Activated CD4-positive, CD25-positive, alpha-beta regulatory T cell (primary cell): ENCODE data around the gene EIF2D.
"Not testable (repeated sequence)": the region's sequence is repeated elsewhere in the genome, so short reads cannot be mapped to it uniquely, and the experiment has no call there.

ENCODE experiments used
- DNase-seq, 4 experiments: peaks; one replicate each; lab custom pipeline; 2025; lab: John Stamatoyannopoulos, UW

EIF2D gene

DNA sequence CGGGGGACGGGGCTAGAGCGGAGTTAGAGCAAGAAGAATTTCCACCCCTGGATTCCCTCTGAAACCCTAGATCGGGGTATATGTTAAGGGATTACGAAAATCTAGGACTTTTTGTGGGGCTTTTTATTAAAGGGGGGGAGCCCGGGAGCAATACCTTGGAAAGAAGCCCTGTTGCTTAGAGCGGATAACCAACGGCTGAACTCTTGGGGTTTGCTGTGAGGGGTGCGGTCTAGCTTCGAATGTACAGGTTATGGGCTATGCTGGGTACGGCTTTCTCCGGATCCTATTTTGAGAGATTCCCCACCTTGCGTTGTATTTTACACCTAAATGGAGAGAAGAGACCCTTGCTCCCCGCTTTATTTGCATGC is 23.7 kb upstream of the EIF2D start:
- no peak for DNase-seq

GRCh38 chr1:206635080-206635977 is 23.1 kb upstream of the EIF2D start, which contains the start of gene DYRK3:
Gene DYRK3 (plus strand): TSS chr1:206635536. CDS start chr1:206635704, 168 bp downstream.
- peak; percentile 71 to 81 (median 76) for DNase-seq

- peak; percentile 44 to 71 (median 58) for DNase-seq
Observed at GRCh38 chr1:206634365-206635079, 22.3 kb upstream of the EIF2D start.

GRCh38 chr1:206633708-206634121 is 21.4 kb upstream of the EIF2D start:
- no peak for DNase-seq

DNA sequence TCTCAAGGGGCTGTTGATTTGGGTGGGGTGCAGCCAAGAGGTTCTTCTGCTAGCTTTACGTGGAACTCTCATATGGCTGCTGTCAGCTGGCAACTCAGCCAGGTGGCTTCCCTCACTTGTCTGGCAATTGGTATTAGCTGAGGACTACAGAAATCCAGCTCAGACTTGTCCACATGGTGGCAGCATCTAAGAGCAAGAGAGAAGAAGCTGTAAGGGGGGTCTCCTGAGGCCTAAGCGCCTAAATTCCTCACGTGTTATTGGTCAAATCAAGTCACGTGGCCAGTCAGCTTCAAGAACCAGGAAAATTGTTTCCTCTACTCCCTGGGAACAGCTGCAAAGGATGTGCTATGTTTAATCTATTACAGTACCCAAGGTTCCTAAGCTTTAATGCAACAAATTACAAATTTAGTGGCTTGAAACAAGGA is 18.8 kb upstream of the EIF2D start:
- no peak for DNase-seq

DNA sequence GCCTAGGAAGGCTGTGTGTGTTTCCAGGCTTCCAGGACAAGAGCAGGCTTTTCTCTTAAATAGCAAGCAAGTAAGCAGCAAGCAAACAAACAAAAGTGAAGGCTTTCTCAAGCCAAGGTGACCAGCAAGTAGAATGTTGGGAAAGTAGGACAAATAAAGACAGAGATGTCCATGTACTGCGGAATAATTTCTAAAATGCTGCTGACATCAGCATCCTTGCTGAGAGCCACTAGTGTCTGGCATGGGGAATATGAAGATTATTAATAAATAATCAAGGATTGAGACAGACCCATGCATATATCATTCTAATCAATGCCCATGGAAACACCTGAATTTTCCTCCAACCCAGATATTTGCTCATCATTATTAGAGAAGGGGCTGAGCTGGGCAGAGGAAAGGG is 16.7 kb upstream of the EIF2D start:
- DNase-seq, result no peak

DNA sequence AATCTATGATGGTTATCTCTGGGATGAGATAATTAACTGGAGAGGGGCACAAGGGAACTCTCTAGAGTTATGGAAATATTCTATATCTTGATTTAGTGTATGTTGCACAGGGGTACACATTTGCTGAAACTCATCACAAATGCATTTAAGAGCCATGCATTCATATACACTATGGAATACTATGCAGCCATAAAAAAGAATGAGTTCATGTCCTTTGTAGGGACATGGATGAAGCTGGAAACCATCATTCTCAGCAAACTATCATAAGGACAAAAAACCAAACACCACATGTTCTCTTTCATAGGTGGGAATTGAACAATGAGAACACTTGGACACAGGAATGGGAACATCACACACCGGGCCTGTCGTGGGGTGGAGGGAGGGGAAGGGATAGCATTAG is 14.1 kb upstream of the EIF2D start:
- DNase-seq, result not testable (repeated sequence)

DNA sequence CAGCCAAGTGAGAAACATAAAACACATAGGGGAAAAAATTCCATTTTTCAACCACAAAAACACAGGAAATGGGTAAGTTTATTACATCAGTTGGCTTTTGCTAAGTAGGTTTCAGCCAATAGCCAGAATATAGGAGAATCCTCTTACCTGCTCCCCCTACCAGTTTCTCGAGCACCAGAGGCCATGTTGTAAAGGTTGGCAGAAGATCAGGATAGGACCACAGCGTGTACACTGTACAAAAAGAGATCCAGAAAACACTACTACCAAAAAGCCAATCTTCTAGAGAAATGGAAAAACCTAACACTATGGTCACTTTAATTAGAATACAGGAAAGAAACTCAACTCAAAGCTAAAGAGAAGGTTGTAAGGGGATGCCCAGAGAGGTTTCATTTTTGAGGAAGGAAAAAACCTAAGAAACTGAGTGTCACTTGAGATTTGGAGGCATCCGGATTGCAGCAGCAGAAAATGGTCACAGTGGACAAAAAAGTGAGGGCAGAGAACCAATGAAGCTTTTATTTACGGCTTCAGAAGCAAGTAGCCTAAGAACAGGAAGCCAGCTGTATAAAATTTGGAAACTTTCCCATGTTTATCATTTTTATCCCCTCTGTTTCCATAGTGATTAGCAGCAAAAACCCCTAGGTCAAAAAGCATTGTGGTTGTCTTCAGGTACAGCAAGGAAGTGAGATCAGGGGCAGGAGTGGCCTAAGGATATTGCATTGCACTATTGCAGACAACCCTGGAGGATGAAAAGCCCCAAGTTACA is 2.9 kb downstream of the EIF2D start:
- DNase-seq, result no peak

DNA sequence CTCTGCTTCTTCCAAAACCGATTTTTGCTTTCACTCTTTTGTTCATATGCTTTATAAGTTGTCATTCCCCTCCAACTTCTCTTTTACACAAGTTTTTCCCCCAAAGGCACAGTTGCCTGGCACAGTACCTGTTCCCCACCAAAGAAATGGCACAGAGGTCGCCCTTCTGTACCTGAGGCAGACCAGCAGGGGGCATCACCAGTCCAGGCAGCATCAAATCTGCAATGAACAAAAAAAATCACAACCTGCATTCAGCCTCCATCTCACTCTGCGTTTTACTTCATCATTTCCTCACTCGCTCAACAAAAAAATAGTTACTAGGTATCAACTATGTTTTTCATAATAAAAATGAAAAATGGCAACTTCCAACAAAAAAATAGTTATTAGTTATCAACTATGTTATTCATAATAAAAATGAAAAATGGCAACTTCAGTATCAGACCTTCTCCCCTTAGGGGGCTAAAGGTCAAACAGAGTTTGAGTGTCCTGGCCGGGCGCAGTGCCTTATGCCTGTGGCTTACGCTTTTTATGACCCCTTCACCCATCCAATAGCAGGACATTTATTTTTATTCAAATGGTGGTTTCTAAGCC is 4.1 kb downstream of the EIF2D start:
- DNase-seq, result peak; percentile 13 to 42 (median 23)

- DNase-seq, result no peak
Observed at GRCh38 chr1:206606867-206607266, 5.4 kb downstream of the EIF2D start.

GRCh38 chr1:206604861-206605260 is 7.4 kb downstream of the EIF2D start:
- no peak for DNase-seq

DNA sequence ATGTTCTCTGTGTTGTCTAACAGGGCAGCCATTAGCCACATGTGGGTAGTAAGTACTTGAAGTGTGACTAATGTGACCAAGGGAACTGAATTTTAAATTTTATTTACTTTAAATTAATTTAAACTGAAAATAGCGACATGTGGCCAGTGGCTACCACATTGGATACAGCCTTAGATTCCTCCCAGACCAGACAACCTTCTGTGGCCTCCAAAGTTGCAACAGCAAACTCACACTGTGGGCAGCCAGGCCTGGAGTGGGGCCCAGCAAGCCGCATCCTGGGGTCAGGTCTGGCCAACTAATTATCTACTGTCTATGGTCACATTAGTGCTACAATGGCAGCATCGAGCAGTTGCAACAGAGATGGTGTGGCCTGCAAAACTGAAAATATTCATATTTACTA is 11.7 kb downstream of the EIF2D start:
- no peak for DNase-seq

DNA sequence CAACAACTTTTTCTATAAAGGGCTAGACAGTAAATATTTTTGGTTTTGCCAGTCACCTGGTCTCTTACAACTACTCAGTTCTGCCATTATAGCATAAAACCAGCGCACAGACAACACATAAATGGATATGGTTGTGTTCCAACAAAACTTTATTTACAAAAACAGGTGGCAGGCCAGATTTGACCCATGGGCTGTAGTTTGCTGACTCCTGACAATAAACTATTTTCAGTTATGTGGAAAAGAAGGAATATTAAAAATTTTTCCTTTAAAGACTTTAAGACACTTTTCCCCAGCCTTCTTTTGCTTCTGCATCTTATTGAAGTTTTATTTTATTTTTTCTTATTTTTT is 16.0 kb downstream of the EIF2D start:
- no peak for DNase-seq

DNA sequence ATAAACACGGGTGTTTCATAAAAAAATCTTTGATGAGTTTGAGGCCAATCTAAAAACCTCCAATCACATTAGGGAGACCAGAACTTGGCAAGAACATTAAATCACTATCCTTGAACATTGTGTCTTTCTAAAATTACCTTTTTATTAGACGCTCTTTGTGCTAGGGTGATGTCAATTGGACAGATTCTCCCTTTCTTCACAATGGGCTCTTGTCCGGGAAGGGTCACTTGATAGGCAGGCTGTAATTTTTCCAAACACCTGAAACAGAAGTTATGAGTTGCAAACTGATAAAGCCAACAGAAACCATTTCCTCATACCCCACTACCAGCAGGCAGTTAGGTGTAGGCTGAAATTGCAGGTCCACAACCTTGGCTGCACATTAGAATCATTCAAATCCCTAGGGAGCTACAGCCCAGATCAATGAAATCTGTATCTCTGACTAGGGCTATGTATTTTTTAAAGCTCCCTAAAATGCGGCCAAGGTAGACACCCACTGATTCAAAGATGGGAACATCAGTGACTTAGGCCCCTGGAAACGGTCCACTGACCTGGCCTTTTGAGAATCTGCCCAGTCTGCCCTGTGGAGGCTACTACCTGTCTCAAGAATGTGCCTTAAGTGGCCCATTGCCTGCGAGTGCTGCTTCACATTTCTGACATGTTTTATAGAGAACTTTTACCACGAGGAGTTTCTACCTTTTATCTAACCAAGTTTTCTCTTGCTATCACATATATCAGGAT is 16.5 kb downstream of the EIF2D start:
- DNase-seq, result no peak

DNA sequence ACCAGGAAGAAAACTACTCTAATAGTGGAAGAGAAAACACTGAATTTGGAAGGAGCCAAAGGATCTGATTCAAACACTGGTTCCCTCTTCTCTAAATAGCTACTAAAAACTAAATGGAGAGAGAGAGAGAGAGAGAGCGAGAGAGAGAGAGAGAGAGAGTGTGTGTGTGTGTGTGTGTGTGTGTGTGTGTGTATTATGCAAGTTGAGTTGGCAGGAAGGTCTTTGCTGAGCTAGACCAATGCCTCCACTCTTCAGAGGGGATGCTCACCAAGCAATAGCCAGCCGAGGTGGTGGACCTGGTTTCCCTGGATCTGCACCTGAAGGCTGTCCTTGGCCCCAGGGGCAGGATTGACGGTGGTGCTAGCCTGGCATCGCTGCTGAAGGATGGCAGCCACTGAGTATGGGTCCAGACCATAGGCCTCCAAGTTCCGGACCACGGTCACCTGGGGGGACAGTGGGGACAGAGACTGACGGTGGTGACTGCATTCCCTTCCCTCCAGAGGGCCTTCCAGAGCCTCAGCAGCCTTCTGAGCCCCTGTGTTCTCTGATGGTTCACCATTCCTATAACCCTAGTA is 18.8 kb downstream of the EIF2D start:
- no peak for DNase-seq

DNA sequence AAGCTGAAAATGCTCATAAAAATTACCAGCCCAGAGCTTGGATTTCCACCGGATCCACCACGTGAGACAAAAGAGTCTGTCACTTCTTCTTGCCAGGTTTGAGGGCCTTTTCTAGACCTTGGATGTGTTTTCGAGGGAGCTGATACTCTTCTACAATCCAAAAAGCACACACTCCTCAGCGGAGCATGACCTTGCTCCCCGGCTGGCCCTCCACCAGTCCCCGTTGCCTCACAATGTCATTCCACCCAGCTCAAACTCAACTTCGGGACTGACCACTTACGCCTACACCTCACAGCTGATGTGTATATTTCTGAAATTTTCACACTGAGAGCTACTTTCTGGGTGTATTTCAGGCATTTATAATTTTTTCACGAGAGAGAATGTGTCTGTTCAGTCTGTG is 20.6 kb downstream of the EIF2D start:
- DNase-seq, result no peak

DNA sequence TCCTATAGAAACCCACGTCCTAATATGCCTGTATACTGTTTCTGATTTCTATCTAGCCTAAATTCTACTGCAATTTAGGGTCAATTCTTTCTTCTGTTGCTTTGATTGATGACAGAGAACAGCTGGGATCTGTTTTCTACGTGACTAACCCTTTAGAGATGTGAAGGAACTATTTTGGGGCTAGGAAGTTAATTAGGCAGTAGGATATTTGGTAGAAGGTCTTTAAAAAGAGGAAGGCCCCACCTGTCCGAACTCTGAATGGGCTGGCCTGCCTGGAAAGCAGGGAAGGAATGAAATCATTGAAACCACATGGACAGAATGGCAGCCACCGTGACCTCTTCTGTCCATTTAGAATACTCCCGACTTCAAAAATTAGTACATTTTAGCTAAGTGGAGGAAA is 21.0 kb downstream of the EIF2D start:
- DNase-seq, result no peak

GRCh38 chr1:206590025-206590758 is 22.1 kb downstream of the EIF2D start:
- DNase-seq, result peak; percentile 22 to 37 (median 32)

- no peak for DNase-seq
Observed at GRCh38 chr1:206589206-206589605, 23.1 kb downstream of the EIF2D start.

GRCh38 chr1:206588492-206588891 is 23.8 kb downstream of the EIF2D start:
- DNase-seq, result no peak
